Lung (tissue), 12 donors: ENCODE results near the gene PSMD13. TPM values are rescaled to one million over a fixed set of nuclear protein-coding genes. Genes with fewer than 3 reads are reported as not detected.

Source experiments
- ATAC-seq: fragments of 200-7000 bp; cut with Tn5 transposase; one replicate; pipeline ENCODE4 v1.9.1; 2020; ENCODE audit warnings: moderate number of reproducible peaks; ENCODE audit not compliant: insufficient read depth, low FRiP score
- DNase-seq, 3 donors: peaks; one replicate each; pipeline ENCODE4 v3.0.0-alpha.2; 2013 to 2017
- H3K27ac ChIP-seq, 2 donors: one replicate each; pipeline ENCODE4 v1.5.1; 2013; ENCODE audit warnings: mild to moderate bottlenecking in 2 of 2, moderate library complexity in 2 of 2, control low read depth in 1 of 2, inconsistent platforms in 1 of 2, low read depth in 1 of 2, low read length in 1 of 2
- H3K27me3 ChIP-seq, 3 donors: one replicate each; pipeline ENCODE4 v1.5.1; 2013; ENCODE audit warnings: low read length in 2 of 3; ENCODE audit not compliant: control insufficient read depth in 3 of 3, insufficient read depth in 3 of 3
- H3K36me3 ChIP-seq, 4 donors: one replicate each; pipeline ENCODE4 v1.5.1; 2013; ENCODE audit warnings: low read length in 4 of 4, mild to moderate bottlenecking in 1 of 4, moderate library complexity in 1 of 4; ENCODE audit not compliant: control insufficient read depth in 4 of 4, insufficient read depth in 4 of 4
- H3K4me1 ChIP-seq, 5 donors: one replicate each; pipeline ENCODE4 v1.5.1; 2013; ENCODE audit warnings: low read length in 5 of 5, mild to moderate bottlenecking in 2 of 5, moderate library complexity in 1 of 5; ENCODE audit not compliant: control insufficient read depth in 5 of 5, insufficient read depth in 5 of 5
- H3K4me3 ChIP-seq: one replicate; pipeline ENCODE4 v1.5.1; 2013; ENCODE audit warnings: mild to moderate bottlenecking, control low read depth, moderate library complexity
- H3K9ac ChIP-seq, 2 donors: one replicate each; pipeline ENCODE4 v1.5.1; 2013; ENCODE audit warnings: low read length in 2 of 2, control low read depth in 1 of 2; ENCODE audit not compliant: insufficient read depth in 1 of 2
- H3K9me3 ChIP-seq, 4 donors: one replicate each; pipeline ENCODE4 v1.5.1; 2013; ENCODE audit warnings: low read length in 3 of 4, mild to moderate bottlenecking in 1 of 4, moderate library complexity in 1 of 4; ENCODE audit not compliant: control insufficient read depth in 4 of 4, insufficient read depth in 3 of 4
- CTCF ChIP-seq: IDR thresholded peaks from 2 replicates; pipeline ENCODE4 v1.5.1; 2012; ENCODE audit warnings: mild to moderate bottlenecking; ENCODE audit errors: control extremely low read depth, extremely low read depth
- WGBS, 2 donors: extraction: QIAGEN DNeasy Blood & Tissue Kit; methylation state at CpG; one replicate each; pipeline ENCODE4 v1.1.7; 2013; 5-methylcytosine and 5-hydroxymethylcytosine counted together
- polyA plus RNA-seq, 2 donors: library from polyadenylated mRNA; stranded (reverse); fragments of 200-250 nt; gene quantifications; one replicate each; pipeline ENCODE4 v1.2.1, GENCODE V29; 2013
- total RNA-seq, 2 donors: library from RNA; depleted of rRNA in 1 of 2; stranded (reverse); fragments of >200 nt in 1 of 2; gene quantifications; one replicate each; pipeline ENCODE4 v1.2.1, GENCODE V29; 2014 to 2021
- donor health status: control.
- donor health status: control.
- donor health status: Bipolar disorder and iron deficiency.
- donor health status: healthy.
- donor health status: DM: yes; HTN: yes; CAD: no.

Gene PSMD13
- total and polyA plus RNA-seq, 4 donors, result 75.2 to 184 (median 145) TPM

- no peak overlapping the region for H3K27ac ChIP-seq
- H3K4me3 ChIP-seq, result no peak overlapping the region
- ATAC-seq (no peak), DNase-seq (no peak)
- TF ChIP-seq CTCF, result no peak
- H3K36me3 ChIP-seq, result peaks cover 11 to 56% (median 40%) of the 10 kb centered on the region in 4 donors
- H3K4me1 ChIP-seq, result peaks cover 0 to 3% (median 0%) of the 10 kb centered on the region in 5 donors
- 68 to 83% methylated on average over 4 of the region's 4 CpGs for WGBS, 2 donors
- H3K27me3 ChIP-seq, result no peaks in the 10 kb centered on the region
- no peaks in the 10 kb centered on the region for H3K9me3 ChIP-seq
- H3K9ac ChIP-seq, result no peak overlapping the region
These were observed 21.2 kb upstream of the PSMD13 start for GRCh38 chr11:215581-216037.

- no peaks in the 10 kb centered on the region for H3K27me3 ChIP-seq
- H3K4me3 ChIP-seq, result no peak overlapping the region
- H3K4me1 ChIP-seq, result no peaks in the 10 kb centered on the region
- no peaks in the 10 kb centered on the region for H3K9me3 ChIP-seq
- DNase-seq, result no peak
- ATAC-seq, result no peak
- WGBS, 2 donors, result 89 to 94% methylated on average over 11 of the region's 11 CpGs
- H3K9ac ChIP-seq, result no peak overlapping the region
- TF ChIP-seq CTCF, result no peak
- H3K36me3 ChIP-seq, result peaks cover 9 to 49% (median 33%) of the 10 kb centered on the region in 4 donors
- H3K27ac ChIP-seq, result no peak overlapping the region
These were observed 20.4 kb upstream of the PSMD13 start for GRCh38 chr11:216081-216974.

- peaks cover 7 to 42% (median 22%) of the 10 kb centered on the region in 4 donors for H3K36me3 ChIP-seq
- TF ChIP-seq CTCF, result no peak
- H3K27me3 ChIP-seq, result no peaks in the 10 kb centered on the region
- no peak for ATAC-seq
- no peak overlapping the region for H3K4me3 ChIP-seq
- H3K9ac ChIP-seq, result no peak overlapping the region
- H3K27ac ChIP-seq, result no peak overlapping the region
- H3K4me1 ChIP-seq, result peaks cover 0 to 2% (median 0%) of the 10 kb centered on the region in 5 donors
- DNase-seq, result no peak
- 92 to 98% methylated on average over 3 of the region's 3 CpGs for WGBS, 2 donors
- no peaks in the 10 kb centered on the region for H3K9me3 ChIP-seq
These were observed 19.1 kb upstream of the PSMD13 start for GRCh38 chr11:217704-218103.
